ENCODE results near the gene NFILZ.

Gene NFILZ

GRCh38 chr19:8629996-8630683, at the start of gene NFILZ:
TSS of gene NFILZ (plus strand) at chr19:8630633. CDS start at chr19:8676766, 46,133 bp downstream.
- no peaks in the 10 kb centered on the region for H3K27me3 ChIP-seq (ENCODE audit: low read length)
- H3K9ac ChIP-seq (ENCODE audit: low read length): no peak within 1 kb of the TSS
- H3K4me2 ChIP-seq (ENCODE audit: low read depth, low read length, poor library complexity, severe bottlenecking): no peak within 1 kb of the TSS
- no peaks in the 10 kb centered on the region for H3K9me3 ChIP-seq (ENCODE audit: insufficient read depth, low read length)
- H4K20me1 ChIP-seq (ENCODE audit: low read depth, low read length): no peaks in the 10 kb centered on the region
- H3F3A ChIP-seq (ENCODE audit: insufficient read depth): no peaks in the 10 kb centered on the region
- no peaks in the 10 kb centered on the region for H3K79me2 ChIP-seq (ENCODE audit: insufficient read depth, low read length)
- no peaks in the 10 kb centered on the region for H3K36me3 ChIP-seq (ENCODE audit: low read length)
- no peak within 1 kb of the TSS for H3K4me3 ChIP-seq (ENCODE audit: insufficient read depth, low read length, poor library complexity, severe bottlenecking)
- H3K27ac ChIP-seq (ENCODE audit: low read depth, low read length): no peak within 1 kb of the TSS
- TF ChIP-seq EZH2phosphoT487 (conservative IDR thresholded peaks at IDR 0.05; ENCODE audit: low read length) (no peak), CTCF (IDR thresholded peaks at IDR 0.05; ENCODE audit: insufficient read depth, low read length, poor library complexity, severe bottlenecking) (no peak)
- no peak within 1 kb of the TSS for H2AFZ ChIP-seq (ENCODE audit: low read depth, low read length, severe bottlenecking)
- H3K9me2 ChIP-seq (replicated peaks; ENCODE audit: insufficient read depth, low read length): no peaks in the 10 kb centered on the region

DNA sequence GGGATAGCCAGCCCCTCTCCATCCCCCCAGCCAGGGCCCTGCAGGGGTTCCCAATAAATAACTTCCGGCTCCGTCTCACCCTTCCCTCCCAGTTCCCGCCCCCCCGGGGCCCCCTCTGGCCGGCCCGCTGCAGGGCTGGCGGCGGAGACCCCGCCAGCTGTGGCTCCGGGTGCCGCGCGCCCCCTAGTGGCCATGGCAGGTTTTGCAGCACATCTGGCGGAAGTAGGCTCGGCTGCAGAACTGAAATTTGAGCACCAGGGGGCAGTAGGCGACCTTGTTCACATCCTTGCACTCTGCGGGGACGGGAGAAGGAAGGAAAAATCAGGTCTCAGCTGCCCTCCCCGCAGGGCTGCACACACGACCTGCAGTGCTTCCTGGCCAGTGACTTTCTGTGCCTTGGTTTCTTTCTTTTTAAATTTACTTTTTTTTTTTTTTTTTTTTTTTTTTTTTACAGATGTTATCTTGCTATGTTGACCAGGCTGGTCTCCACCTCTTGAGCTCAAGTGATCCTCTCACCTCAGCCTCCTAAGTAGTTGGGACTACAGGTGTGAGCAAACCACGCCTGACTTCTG, 49.6 kb upstream of the NFILZ start:
- TF ChIP-seq EZH2phosphoT487 (conservative IDR thresholded peaks at IDR 0.05; ENCODE audit: low read length) (no peak), CTCF (IDR thresholded peaks at IDR 0.05; ENCODE audit: insufficient read depth, low read length, poor library complexity, severe bottlenecking) (peak; percentile 99)
- Histone ChIP-seq H4K20me1 (ENCODE audit: low read depth, low read length) (no peaks in the 10 kb centered on the region), H3K4me2 (ENCODE audit: low read depth, low read length, poor library complexity, severe bottlenecking) (no peak overlapping the region), H3K9ac (ENCODE audit: low read length) (no peak overlapping the region), H3K9me2 (replicated peaks; ENCODE audit: insufficient read depth, low read length) (no peaks in the 10 kb centered on the region), H3K79me2 (ENCODE audit: insufficient read depth, low read length) (no peaks in the 10 kb centered on the region), H3K4me3 (ENCODE audit: insufficient read depth, low read length, poor library complexity, severe bottlenecking) (no peak overlapping the region), H3K27ac (ENCODE audit: low read depth, low read length) (no peak overlapping the region), H3K27me3 (ENCODE audit: low read length) (no peaks in the 10 kb centered on the region), H3K9me3 (ENCODE audit: insufficient read depth, low read length) (no peaks in the 10 kb centered on the region), H2AFZ (ENCODE audit: low read depth, low read length, severe bottlenecking) (no peak overlapping the region), H3K36me3 (ENCODE audit: low read length) (no peaks in the 10 kb centered on the region), H3F3A (ENCODE audit: insufficient read depth) (no peaks in the 10 kb centered on the region)

DNA sequence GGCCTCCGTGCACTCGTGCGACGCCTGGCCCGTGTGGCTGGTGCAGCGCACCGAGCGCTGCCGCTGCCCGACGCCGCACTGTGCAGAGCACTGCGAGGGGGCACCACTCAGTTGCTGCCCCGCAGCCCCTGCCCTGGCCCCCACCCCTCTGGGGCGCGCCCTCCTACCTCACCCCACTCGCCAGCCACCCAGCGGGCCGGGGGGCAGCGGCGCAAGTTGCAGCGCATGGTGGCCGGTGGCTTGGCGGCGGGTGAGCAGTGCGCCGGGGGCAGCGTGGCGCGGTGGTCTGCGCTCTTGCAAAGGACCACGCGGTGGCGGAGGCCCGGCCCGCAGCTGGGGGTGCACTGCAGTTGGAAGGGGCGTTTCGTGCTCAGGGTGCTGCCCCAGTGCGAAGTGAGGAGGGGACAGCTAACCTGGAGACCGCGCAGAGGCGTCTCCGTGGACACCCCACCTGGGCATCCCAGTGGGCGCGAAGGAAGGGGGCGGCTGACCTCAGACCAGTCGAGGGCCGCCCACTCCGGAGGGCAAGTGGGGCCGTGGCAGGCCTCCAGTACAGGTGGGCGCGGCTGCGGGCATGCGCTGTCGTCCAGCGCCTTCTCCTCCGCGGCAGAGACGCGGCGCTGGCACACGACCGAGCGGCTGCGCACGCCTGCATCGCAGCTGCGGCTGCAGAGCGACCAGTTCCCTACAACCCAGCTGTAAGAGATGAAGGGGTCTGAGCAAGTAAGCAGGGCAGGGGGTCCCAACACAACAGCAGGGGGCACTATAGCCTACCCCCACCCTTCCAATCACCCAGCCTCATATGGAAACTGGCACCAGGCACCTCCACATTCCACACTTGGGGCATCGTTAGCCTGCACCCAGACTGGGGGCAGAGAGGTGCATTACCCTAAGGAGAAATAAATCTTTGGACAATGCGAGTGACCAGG, 45.2 kb upstream of the NFILZ start:
- H3K9ac ChIP-seq (ENCODE audit: low read length): no peak overlapping the region
- H3K4me3 ChIP-seq (ENCODE audit: insufficient read depth, low read length, poor library complexity, severe bottlenecking): no peak overlapping the region
- no peaks in the 10 kb centered on the region for H3F3A ChIP-seq (ENCODE audit: insufficient read depth)
- H3K27ac ChIP-seq (ENCODE audit: low read depth, low read length): no peak overlapping the region
- no peaks in the 10 kb centered on the region for H3K27me3 ChIP-seq (ENCODE audit: low read length)
- TF ChIP-seq EZH2phosphoT487 (conservative IDR thresholded peaks at IDR 0.05; ENCODE audit: low read length): no peak
- TF ChIP-seq CTCF (IDR thresholded peaks at IDR 0.05; ENCODE audit: insufficient read depth, low read length, poor library complexity, severe bottlenecking): no peak
- no peaks in the 10 kb centered on the region for H3K9me2 ChIP-seq (replicated peaks; ENCODE audit: insufficient read depth, low read length)
- H4K20me1 ChIP-seq (ENCODE audit: low read depth, low read length): no peaks in the 10 kb centered on the region
- H3K36me3 ChIP-seq (ENCODE audit: low read length): no peaks in the 10 kb centered on the region
- no peak overlapping the region for H3K4me2 ChIP-seq (ENCODE audit: low read depth, low read length, poor library complexity, severe bottlenecking)
- H3K79me2 ChIP-seq (ENCODE audit: insufficient read depth, low read length): no peaks in the 10 kb centered on the region
- no peaks in the 10 kb centered on the region for H3K9me3 ChIP-seq (ENCODE audit: insufficient read depth, low read length)
- no peak overlapping the region for H2AFZ ChIP-seq (ENCODE audit: low read depth, low read length, severe bottlenecking)

All from SU-DHL-6 (cell line).